LNCaP clone FGC (cell line): Measurements from ENCODE around the gene PPP1R27.

Experiments
- DNase-seq: peaks from one replicate; pipeline ENCODE4 v3.0.0-alpha.2; 2011; ENCODE audit warnings: low read depth
- H3K4me3 ChIP-seq: 2 replicates; pipeline ENCODE4 v1.5.1; 2011; ENCODE audit warnings: mild to moderate bottlenecking, low read depth, low read length, control low read depth
- CTCF ChIP-seq: IDR thresholded peaks from 2 replicates; pipeline ENCODE4 v1.5.1; 2012; ENCODE audit warnings: mild to moderate bottlenecking; ENCODE audit not compliant: control insufficient read depth, insufficient read depth; ENCODE audit errors: extremely low read depth

PPP1R27 gene

DNA sequence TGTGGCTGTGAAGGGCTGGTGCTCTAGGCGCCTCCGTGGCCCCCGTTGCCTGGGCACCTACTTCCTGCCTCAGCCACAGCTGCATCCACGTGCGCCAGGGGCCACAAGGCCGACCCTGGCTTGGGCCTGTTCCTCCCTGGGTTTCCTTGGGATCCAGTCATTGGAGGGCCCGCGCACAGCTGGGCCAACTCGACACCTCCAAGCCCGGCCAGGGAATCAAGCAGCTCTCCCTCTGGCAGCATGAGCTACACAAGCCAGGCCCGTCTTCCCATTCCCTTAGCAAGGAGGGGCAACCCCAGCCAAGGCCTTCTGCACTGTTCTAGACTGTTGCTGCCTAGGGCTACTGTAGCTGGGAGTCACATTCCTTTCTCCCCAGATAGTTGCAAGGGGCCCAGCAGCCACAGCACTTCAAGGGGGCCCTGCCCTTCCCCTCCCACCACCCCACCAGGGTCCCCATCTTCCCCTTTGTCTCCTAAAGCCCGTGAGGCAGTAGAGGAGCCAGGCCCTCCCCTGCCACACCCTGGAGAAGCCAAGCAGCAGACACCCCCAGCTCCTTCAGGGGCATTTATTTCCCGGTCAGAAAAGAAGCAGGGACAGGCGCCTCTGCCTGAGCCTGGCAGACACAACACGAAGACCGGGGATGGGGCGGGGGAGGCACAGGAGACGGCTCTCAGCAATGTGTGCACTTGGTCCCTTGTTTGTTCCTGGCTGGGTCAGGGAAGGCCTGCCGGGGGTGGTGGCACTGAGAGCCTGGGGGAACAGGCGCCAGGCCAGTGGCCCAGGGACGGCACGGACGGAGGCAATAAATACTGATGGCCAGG lies 32.5 kb upstream of the PPP1R27 start:
- TF ChIP-seq CTCF: no peak
- no peak overlapping the region for H3K4me3 ChIP-seq
- DNase-seq: no peak

DNA sequence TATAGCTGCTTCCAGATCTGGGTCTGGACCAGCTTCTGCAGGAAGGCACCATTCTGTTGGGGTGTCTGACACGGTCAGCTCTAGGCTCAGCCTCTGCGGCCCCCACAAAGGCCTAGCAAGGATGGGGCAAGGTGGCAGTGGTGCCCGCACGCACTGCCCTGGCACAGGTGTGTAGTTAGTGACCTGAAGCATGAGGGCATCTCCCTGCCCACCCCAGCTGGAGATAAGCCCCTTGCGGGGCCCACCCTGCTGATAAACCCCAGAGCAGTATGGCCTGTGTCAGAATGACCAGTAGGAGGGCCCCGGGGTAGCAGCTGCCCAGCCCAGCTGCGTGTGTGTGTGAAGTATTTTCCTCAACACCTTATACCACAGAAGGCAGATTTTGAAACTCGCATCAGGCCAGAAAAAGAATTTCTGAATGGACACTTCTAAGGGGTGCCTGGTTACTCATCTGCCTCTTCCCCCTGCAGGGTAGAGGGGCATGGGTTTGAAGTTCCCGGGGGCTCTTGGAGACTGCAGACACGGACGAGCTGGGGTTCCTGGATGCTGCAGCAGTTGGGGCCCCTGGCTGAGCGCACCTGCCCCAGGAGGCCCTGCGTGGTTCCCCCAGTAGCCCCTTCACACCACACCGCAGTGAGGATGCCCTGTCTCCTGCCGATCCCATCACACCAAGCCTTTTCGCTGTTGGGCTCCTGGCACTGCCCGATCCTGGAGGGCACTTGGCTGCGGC lies 31.8 kb upstream of the PPP1R27 start:
- no peak overlapping the region for H3K4me3 ChIP-seq
- no peak for DNase-seq

GRCh38 chr17:81865733-81866439 lies 31.0 kb upstream of the PPP1R27 start:
- DNase-seq: peak; percentile 82
- no peak overlapping the region for H3K4me3 ChIP-seq
- no peak for TF ChIP-seq CTCF

More for the DNA sequence above, 31.8 kb upstream of the PPP1R27 start:
- TF ChIP-seq CTCF: no peak

GRCh38 chr17:81865358-81865732 lies 30.5 kb upstream of the PPP1R27 start:
- no peak overlapping the region for H3K4me3 ChIP-seq
- no peak for TF ChIP-seq CTCF
- no peak for DNase-seq

GRCh38 chr17:81863833-81864768 lies 29.3 kb upstream of the PPP1R27 start:
- no peak overlapping the region for H3K4me3 ChIP-seq
- DNase-seq: no peak
- TF ChIP-seq CTCF: no peak

GRCh38 chr17:81863123-81863675 lies 28.3 kb upstream of the PPP1R27 start:
- no peak for DNase-seq
- no peak overlapping the region for H3K4me3 ChIP-seq
- TF ChIP-seq CTCF: no peak
